ENCODE data around the gene DUSP19.
A peak's percentile ranks its signal among the peaks of the same experiment; 100 is the strongest.
"Not testable (repeated sequence)": the region's sequence is repeated elsewhere in the genome, so short reads cannot be mapped to it uniquely, and the experiment has no call there.

The DUSP19 gene

DNA sequence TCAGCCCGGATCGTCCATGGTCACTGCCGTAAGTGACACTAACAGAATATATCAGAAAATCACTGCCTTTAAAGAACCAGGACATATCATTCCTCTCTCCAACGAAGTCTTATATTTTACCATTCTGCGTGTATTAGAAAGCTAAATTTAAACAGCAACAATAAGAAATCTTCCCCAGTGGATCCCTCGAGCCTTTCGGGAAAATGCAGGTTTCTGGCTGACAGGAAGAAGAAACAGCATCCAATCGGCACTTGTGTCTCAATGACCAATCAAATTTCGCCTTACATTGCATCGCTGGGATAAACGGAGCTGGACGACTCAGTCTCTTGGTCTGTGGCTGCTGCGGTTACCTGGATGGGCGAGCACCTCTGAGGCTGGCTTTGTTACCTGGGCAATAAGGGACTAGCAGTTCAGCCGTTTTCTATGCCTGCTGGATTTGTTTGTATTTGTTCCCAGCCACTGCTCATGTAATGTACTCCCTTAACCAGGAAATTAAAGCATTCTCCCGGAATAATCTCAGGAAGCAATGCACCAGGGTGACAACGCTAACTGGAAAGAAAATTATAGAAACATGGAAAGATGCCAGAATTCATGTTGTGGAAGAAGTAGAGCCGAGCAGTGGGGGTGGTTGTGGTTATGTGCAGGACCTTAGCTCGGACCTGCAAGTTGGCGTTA is at the start of gene DUSP19:
Gene DUSP19 (plus strand): TSS at position 284 of the 675 bp plus-strand sequence. CDS start 187 bp downstream, at position 471.
- peak; percentile 93 for DNase-seq

DNA sequence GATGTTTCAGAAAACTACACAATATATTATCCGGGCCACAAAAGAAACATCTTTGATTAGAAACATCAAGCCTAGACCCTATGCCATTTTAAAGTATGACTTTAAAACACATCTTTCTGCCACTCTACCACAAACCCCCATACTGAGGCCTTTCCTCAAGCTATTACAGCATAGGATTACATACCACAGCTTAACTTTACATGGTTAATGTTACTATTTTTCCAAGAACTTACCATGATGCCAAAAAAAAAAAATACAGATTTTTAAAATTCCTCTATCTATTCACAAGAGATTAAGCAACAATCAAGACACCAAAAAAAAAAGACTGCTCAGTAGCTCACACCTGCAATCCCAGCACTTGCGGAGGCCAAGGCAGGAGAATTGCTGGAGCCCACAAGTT is 49.3 kb upstream of the DUSP19 start:
- DNase-seq: no peak

- DNase-seq: peak; percentile 21
These were observed 46.4 kb upstream of the DUSP19 start for GRCh38 chr2:183031911-183032794.

- DNase-seq: no peak
These were observed 44.6 kb upstream of the DUSP19 start for GRCh38 chr2:183033951-183034350.

DNA sequence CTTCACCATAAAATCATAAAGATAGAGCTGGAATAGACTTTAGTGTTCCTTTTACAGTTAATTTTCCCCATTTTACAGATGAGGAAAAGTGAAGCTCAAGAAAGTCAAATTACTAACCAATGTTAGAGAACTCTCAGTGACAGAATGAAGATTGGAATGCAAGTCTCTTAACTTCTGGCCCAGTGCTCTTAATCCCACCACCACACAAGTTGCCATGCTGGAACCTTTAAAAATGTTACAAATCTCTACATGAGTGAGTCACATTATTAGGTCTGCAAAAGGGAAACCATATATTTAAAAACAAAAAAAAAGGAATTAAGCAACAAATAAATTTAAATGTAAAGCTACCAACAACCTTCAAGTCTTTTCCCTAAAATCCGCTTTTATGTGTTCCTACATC is 43.7 kb upstream of the DUSP19 start:
- DNase-seq: no peak

GRCh38 chr2:183035298-183035953 is 43.1 kb upstream of the DUSP19 start:
- DNase-seq: no peak

- DNase-seq: peak; percentile 61
These were observed 42.4 kb upstream of the DUSP19 start for GRCh38 chr2:183035954-183036669.

DNA sequence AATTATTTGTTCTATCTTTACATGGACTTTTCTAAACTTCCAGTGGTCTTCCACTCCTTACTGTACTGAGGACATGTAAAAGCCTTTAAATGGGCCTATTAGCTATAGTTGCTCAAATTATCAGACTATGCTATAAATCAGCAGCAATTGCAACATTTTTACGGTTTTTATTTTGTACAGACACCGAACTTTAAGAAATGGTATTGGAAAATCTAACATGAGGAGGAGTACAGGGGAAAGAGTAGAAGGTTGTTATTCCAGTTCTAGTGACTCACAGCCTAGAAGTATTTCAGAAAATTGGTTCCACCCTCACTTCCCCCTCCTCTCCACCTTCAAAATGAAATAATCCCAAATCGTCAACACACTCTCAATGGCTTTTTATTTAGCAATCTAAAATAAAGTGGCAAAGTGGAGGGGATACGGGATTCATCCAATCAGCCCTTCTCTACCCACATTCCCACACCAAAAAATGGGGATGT is 41.4 kb upstream of the DUSP19 start:
- DNase-seq: no peak

DNA sequence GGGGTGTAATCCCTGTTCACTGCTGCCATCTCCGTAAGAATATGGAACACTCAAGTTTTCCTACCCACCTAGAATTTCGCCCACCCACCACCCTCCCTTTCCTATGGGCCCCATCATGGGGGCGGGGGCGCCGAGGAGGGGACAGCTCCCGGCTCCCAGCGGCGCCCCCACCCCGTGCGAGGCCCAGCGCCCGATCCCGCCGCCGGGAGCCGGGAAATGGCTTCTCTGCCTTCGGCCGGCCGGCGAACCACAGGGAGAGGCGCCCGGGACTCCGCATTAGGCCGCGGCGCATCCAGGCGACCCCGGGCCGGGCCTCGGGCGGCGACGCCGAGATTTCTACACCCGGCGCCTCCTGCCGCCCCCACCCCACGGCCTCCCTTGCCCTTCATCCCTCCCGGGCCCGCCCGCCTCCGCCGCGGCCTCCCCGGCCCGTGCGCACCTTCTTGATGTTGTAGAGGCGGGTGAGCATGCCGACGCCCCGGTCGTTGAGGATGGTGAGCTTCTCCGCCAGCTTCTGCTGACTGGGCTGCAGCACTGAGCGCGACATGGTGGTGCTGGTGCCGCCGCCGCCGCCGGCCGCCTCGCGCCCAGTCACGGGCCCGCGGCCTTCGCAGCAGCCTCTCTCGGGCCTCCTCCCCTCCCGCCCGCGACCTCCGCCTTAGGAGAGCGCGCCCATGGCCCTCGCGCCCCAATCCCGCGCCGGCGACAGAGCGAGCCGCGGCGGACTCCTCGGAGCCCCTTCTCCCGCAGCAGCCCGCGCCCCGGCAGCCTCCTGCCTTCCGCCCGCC is 40.8 kb upstream of the DUSP19 start:
- DNase-seq: peak; percentile 58

- peak; percentile 85 for DNase-seq
These were observed 39.9 kb upstream of the DUSP19 start, which contains the start of gene NCKAP1 for GRCh38 chr2:183038341-183039300. Gene NCKAP1 (minus strand): TSS chr2:183038457. CDS start chr2:183038099, 358 bp downstream.

- no peak for DNase-seq
These were observed 37.9 kb upstream of the DUSP19 start for GRCh38 chr2:183040604-183041003.

- not testable (repeated sequence) for DNase-seq
These were observed 35.0 kb upstream of the DUSP19 start for GRCh38 chr2:183043580-183043979.

DNA sequence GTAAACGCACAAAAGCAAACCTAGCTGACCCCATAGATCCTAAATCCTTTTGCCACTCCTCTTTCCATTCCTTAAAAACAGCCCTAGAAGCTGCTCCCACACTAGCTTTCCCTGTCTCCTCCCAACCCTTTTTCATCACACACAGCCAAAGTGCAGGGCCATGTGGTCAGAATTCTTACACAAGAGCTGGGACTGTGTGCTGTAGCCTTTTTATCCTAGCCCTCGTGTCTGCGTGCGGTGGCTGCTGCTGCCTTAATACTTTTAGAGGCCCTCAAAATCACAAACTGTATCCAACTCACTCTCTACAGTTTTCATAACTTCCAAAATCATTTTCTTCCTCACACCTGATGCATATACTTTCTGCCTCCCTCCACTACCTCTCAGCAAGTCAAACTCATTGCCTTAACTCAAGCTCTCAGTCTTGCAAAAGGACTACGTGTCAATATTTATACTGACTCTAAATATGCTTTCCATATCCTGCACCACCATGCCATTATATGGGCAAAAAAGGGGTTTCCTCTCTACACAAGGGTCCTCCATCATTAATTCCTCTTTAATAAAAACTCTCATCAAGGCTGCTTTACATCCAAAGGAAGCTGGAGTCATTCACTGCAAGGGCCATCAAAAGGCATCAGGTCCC is 30.9 kb upstream of the DUSP19 start:
- DNase-seq: not testable (repeated sequence)

GRCh38 chr2:183049420-183049819 is 29.1 kb upstream of the DUSP19 start:
- no peak for DNase-seq

GRCh38 chr2:183057333-183057985 is 21.1 kb upstream of the DUSP19 start:
- no peak for DNase-seq

DNA sequence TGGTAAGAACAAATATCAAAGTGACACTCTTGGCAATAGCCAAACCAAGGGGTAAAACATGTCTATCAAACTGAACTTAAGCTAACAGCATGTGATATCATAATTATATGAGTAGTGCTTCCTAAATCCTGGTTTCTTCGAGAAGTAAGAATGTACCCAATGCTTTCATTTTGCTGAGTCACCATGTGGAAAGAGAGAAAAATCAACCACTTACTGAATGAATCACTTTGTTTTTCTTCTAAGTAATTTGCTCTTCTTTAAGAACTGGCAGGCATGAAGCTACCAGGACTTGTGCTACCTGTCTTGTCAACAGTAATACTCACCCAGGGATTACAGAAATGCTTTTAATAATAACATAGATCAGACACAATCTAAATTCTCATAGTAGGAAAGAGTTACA is 19.0 kb upstream of the DUSP19 start:
- peak; percentile 21 for DNase-seq

DNA sequence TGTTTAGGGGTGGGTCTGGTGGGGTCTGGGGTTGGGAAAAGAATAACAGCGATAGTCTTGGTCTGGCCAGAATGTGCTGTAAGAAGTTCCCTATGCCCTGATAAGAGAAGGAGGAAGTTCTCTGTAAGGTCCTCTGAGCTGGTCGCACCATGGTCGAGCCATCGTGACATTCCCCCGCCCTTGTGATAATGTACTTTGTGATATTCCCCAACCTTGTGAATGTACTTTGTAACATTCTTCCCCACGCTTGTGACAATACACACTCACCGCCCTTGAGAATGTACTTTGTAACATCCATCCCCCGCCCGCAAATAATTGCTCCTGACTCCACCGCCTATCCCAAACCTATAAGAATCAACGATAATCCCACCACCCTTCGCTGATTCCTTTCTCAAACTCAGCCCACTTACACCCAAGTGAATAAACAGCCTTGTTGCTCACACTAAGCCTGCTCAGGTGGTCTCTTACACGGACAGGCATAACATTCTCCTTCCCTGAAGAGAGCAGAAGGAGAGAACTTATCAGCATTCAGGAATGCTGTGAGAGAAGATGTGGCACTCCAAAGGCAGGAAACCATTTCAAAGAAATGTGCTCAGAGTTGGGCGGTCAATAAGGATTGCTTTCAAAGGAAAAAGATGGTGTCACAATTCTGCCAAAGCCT is 17.8 kb upstream of the DUSP19 start:
- peak; percentile 15 for DNase-seq

DNA sequence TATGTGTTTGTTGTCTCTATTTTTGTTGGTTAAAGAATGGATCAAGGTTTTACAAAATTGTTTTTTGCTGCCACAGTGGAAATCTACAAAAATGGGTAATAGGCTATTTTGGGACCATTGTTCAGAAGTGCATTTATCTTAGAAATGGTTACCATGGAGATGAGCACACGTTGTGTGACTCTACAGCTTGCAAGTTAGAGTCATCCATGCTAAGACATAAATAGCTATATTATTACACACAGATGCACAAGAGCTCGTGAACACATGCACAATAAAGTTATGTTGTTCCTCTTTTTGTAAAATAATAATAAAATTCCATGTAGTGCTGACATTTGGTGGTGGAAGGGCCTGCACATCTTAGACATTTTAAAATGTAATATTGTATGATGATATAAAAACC is 15.5 kb upstream of the DUSP19 start:
- peak; percentile 20 for DNase-seq

DNA sequence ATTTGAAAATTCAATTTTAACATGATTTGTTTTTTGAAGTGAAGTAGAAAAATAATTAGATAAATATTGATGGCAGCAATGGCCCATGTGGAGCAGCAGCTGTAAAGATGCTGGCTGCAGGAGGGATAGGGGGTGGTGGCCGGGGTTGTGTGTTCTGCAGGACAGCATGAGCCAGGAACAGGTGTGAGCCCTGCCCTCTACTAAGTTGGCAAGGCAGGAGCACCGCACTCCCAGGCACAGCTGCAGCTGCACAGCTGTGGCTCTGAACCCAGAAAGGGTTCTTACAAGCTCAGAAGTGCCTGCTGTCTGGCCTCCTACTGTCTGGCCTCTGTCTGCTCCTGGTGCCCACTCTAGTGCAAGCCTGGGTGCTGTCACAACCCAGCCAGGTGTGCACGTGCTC is 10.0 kb upstream of the DUSP19 start:
- no peak for DNase-seq
